HepG2 (cell line): ENCODE data around the gene PRKAB1. TPM values are rescaled to one million over a fixed set of nuclear protein-coding genes. Genes with fewer than 3 reads are reported as not detected.

Experiments
- ARID5B ChIP-seq: IDR thresholded peaks from 2 replicates; pipeline ENCODE4 v1.4.0; 2020; ENCODE audit warnings: mild to moderate bottlenecking, missing genetic modification reagents
- ATAD3A ChIP-seq: sonication (generic); formaldehyde crosslinking; IDR thresholded peaks from 2 replicates; pipeline ENCODE4 v1.4.0; 2020; ENCODE audit warnings: missing genetic modification reagents
- ATF5 ChIP-seq: sonication (generic); formaldehyde crosslinking; IDR thresholded peaks from 2 replicates; pipeline ENCODE4 v1.4.0; 2020; ENCODE audit warnings: mild to moderate bottlenecking, low read depth, missing genetic modification reagents
- CEBPG ChIP-seq: IDR thresholded peaks from 2 replicates; pipeline ENCODE4 v1.6.1; 2016
- CHCHD3 ChIP-seq: sonication (generic); formaldehyde crosslinking; IDR thresholded peaks from 2 replicates; pipeline ENCODE4 v1.8.0; 2022; ENCODE audit warnings: mild to moderate bottlenecking, missing genetic modification reagents, moderate library complexity
- CREB1 ChIP-seq, 2 experiments: fragments of 450-650 bp in 1 of 2; IDR thresholded peaks; 2 replicates each; pipeline ENCODE4 v1.6.1; 2016 to 2017; ENCODE audit warnings: control low read depth in 1 of 2, mild to moderate bottlenecking in 1 of 2, missing compliant biosample characterization in 1 of 2, missing genetic modification characterization in 1 of 2
- DR1 ChIP-seq: sonication (generic); formaldehyde crosslinking; IDR thresholded peaks from 2 replicates; pipeline ENCODE4 v1.8.0; 2021; ENCODE audit warnings: mild to moderate bottlenecking, missing genetic modification reagents, inconsistent platforms
- FOXA3 ChIP-seq: IDR thresholded peaks from 2 replicates; pipeline ENCODE4 v1.6.1; 2016; ENCODE audit warnings: missing genetic modification reagents, missing compliant biosample characterization
- FOXK2 ChIP-seq: fragments of 450-650 bp; IDR thresholded peaks from 2 replicates; pipeline ENCODE4 v1.6.1; 2016
- HNF1B ChIP-seq: sonication (generic); formaldehyde crosslinking; IDR thresholded peaks from 2 replicates; pipeline ENCODE4 v1.5.1; 2020; ENCODE audit warnings: mild to moderate bottlenecking, moderate library complexity, missing genetic modification reagents
- KLF15 ChIP-seq: sonication (generic); formaldehyde crosslinking; IDR thresholded peaks from 2 replicates; pipeline ENCODE4 v1.8.1; 2023; ENCODE audit warnings: borderline replicate concordance, mild to moderate bottlenecking, inconsistent platforms, missing genetic modification reagents, mixed read lengths
- LCORL ChIP-seq, 2 experiments: fragments of 450-650 bp in 1 of 2; sonication (generic) in 1 of 2; formaldehyde crosslinking in 1 of 2; IDR thresholded peaks; 2 replicates each; pipeline versions ENCODE4 v1.5.0 to v1.6.1; 2017 to 2020; ENCODE audit warnings: antibody characterized with exemption in 1 of 2, missing genetic modification reagents in 1 of 2
- NONO ChIP-seq, 2 experiments: fragments of 450-650 bp in 1 of 2; sonication (generic) in 1 of 2; formaldehyde crosslinking in 1 of 2; IDR thresholded peaks in 1 of 2; conservative IDR thresholded peaks in 1 of 2; 2 replicates each; pipeline versions ENCODE4 v1.6.1 to v1.8.0; 2017 to 2022; ENCODE audit warnings: mild to moderate bottlenecking in 1 of 2, missing genetic modification reagents in 1 of 2, moderate library complexity in 1 of 2
- RBFOX2 ChIP-seq: fragments of 200-400 bp; formaldehyde crosslinking; IDR thresholded peaks from 2 replicates; pipeline ENCODE4 v1.6.1; 2017; ENCODE audit warnings: low read depth, mild to moderate bottlenecking, low read length
- YY1 ChIP-seq: IDR thresholded peaks from 2 replicates; pipeline ENCODE4 v1.6.1; 2011; ENCODE audit warnings: low read length, low read depth, moderate library complexity, mild to moderate bottlenecking; ENCODE audit not compliant: insufficient read depth, insufficient replicate concordance
- ZBTB34 ChIP-seq: sonication (generic); formaldehyde crosslinking; IDR thresholded peaks from 2 replicates; pipeline ENCODE4 v1.8.0; 2022; ENCODE audit warnings: mild to moderate bottlenecking, missing genetic modification reagents
- ZNF124 ChIP-seq: sonication (generic); formaldehyde crosslinking; IDR thresholded peaks from 2 replicates; pipeline ENCODE4 v1.4.0; 2020; ENCODE audit warnings: missing genetic modification reagents
- ZNF383 ChIP-seq: sonication (generic); formaldehyde crosslinking; IDR thresholded peaks from 2 replicates; pipeline ENCODE4 v1.4.0; 2020; ENCODE audit warnings: missing genetic modification reagents, mild to moderate bottlenecking, borderline replicate concordance
- ZNF430 ChIP-seq: sonication (generic); formaldehyde crosslinking; IDR thresholded peaks from 2 replicates; pipeline ENCODE4 v1.9.0; 2021; ENCODE audit warnings: mild to moderate bottlenecking, missing genetic modification reagents
- ZNF501 ChIP-seq: sonication (generic); formaldehyde crosslinking; IDR thresholded peaks from 2 replicates; pipeline ENCODE4 v1.5.1; 2020; ENCODE audit warnings: mild to moderate bottlenecking, moderate library complexity, missing genetic modification reagents
- polyA plus RNA-seq, 8 experiments: library from polyadenylated mRNA; depleted of rRNA in 3 of 8; stranded (reverse) in 7 of 8; unstranded in 1 of 8; fragments of >200 nt; fragmentation: Illumina TruSeq in 4 of 8; extraction: Trizol in 4 of 8; gene quantifications; 2 replicates each; pipeline versions ENCODE4 v1.2.1 to v1.2.3, GENCODE V29; 2011 to 2016; ENCODE audit warnings: low read depth in 4 of 8, missing spikeins in 1 of 8, mixed read lengths in 1 of 8; ENCODE audit not compliant: insufficient read depth in 1 of 8
- total RNA-seq, 5 experiments: library from RNA; depleted of rRNA; stranded (reverse); fragments of >200 nt; fragmentation: Illumina TruSeq; extraction: Trizol; gene quantifications; 2 replicates each; pipeline ENCODE4 v1.2.3, GENCODE V29; 2016; ENCODE audit warnings: low read depth in 1 of 5

The PRKAB1 gene
- total and polyA plus RNA-seq, 2 of the 13 experiments (the other 11 are each of a cell fraction or from before 2014, with no cell fraction given) = 28.4 to 35.5 TPM

GRCh38 chr12:119669744-119670472 lies 2.0 kb downstream of the PRKAB1 start (continued):
- TF ChIP-seq HNF1B (CRISPR knock-in tag) (no peak; the same call in 1 of the 2 replicates), ATF5 (CRISPR knock-in tag) (no peak), LCORL (IDR thresholded peaks at IDR 0.05) (no peak), LCORL (CRISPR knock-in tag; IDR thresholded peaks at IDR 0.05) (peak; percentile 17; the same call in 1 of the 2 replicates), KLF15 (CRISPR knock-in tag) (no peak), FOXK2 (no peak), ZNF501 (CRISPR knock-in tag) (no peak), CREB1 (IDR thresholded peaks at IDR 0.05) (no peak), CREB1 (CRISPR knock-in tag; IDR thresholded peaks at IDR 0.05) (peak; percentile 62), ZNF383 (CRISPR knock-in tag) (no peak), ZBTB34 (CRISPR knock-in tag) (no peak; the same call in 1 of the 2 replicates), RBFOX2 (peak; percentile 36; the same call in 1 of the 2 replicates), ZNF430 (CRISPR knock-in tag) (no peak), CEBPG (no peak), FOXA3 (CRISPR knock-in tag) (0 out of 2 replicates have a peak, but pooled peaks have one; percentile 27), ATAD3A (no peak), ARID5B (CRISPR knock-in tag) (peak; percentile 58; the same call in 1 of the 2 replicates), YY1 (peak; percentile 6), NONO (IDR thresholded peaks at IDR 0.05) (no peak), NONO (CRISPR knock-in tag; conservative IDR thresholded peaks at IDR 0.05) (no peak), DR1 (CRISPR knock-in tag) (no peak), CHCHD3 (no peak), ZNF124 (CRISPR knock-in tag) (0 out of 2 replicates have a peak, but pooled peaks have one; percentile 5)
